PC-3 (cell line): ENCODE results near the gene SIGLEC6.

Experiments
- EZH2phosphoT487 ChIP-seq: fragments of 300-600 bp; sonication (generic); IDR thresholded peaks from 2 replicates; pipeline ENCODE4 v1.6.1; 2018; ENCODE audit warnings: mild to moderate bottlenecking, antibody characterized with exemption, low read length, borderline replicate concordance
- TF ChIP-seq, protein P1 (sequence below): fragments of 300-600 bp; sonication (generic); conservative IDR thresholded peaks from 2 replicates; pipeline ENCODE4 v1.5.1; 2017; ENCODE audit warnings: antibody characterized with exemption, low read depth, mild to moderate bottlenecking, low read length

DNA sequence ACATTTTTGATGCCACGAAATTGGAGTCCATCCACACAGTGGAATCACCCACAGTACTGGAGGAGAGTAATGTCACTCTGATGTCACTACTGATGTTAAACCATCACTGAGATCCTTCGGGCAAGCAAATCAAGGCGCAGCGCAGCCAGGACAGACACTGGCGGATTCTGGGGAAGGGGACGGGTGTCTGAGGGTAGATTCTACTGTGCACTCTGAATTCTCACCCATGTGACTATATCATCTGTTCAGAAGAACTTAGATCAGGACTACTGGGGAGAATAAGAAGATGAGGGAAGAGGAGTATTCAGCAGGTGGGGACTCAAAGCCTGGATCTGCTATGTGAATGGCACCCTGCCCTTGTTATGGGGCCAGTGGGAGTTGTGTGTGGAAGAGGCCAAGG is 12.6 kb upstream of the SIGLEC6 start:
- TF ChIP-seq EZH2phosphoT487, result no peak
- TF ChIP-seq, protein P1, sequence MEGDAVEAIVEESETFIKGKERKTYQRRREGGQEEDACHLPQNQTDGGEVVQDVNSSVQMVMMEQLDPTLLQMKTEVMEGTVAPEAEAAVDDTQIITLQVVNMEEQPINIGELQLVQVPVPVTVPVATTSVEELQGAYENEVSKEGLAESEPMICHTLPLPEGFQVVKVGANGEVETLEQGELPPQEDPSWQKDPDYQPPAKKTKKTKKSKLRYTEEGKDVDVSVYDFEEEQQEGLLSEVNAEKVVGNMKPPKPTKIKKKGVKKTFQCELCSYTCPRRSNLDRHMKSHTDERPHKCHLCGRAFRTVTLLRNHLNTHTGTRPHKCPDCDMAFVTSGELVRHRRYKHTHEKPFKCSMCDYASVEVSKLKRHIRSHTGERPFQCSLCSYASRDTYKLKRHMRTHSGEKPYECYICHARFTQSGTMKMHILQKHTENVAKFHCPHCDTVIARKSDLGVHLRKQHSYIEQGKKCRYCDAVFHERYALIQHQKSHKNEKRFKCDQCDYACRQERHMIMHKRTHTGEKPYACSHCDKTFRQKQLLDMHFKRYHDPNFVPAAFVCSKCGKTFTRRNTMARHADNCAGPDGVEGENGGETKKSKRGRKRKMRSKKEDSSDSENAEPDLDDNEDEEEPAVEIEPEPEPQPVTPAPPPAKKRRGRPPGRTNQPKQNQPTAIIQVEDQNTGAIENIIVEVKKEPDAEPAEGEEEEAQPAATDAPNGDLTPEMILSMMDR, result no peak
